SU-DHL-6 (cell line): Measurements from ENCODE around the gene PLAGL2.

ENCODE experiments used
- EZH2phosphoT487 ChIP-seq: fragments of 200-600 bp; sonication (generic), shearing (Covaris generic); conservative IDR thresholded peaks from 2 replicates; pipeline ENCODE4 v1.6.1; 2018; ENCODE audit warnings: mild to moderate bottlenecking, antibody characterized with exemption, low read length, moderate library complexity, mixed read lengths
- TF ChIP-seq, protein P1 (sequence below): fragments of 200-600 bp; sonication (generic); IDR thresholded peaks from one replicate; pipeline ENCODE4 v1.5.1; 2017; ENCODE audit warnings: antibody characterized with exemption, mild to moderate bottlenecking, low read length, moderate library complexity; ENCODE audit not compliant: insufficient read depth, poor library complexity, severe bottlenecking

- no peak for TF ChIP-seq EZH2phosphoT487
- TF ChIP-seq, protein P1, sequence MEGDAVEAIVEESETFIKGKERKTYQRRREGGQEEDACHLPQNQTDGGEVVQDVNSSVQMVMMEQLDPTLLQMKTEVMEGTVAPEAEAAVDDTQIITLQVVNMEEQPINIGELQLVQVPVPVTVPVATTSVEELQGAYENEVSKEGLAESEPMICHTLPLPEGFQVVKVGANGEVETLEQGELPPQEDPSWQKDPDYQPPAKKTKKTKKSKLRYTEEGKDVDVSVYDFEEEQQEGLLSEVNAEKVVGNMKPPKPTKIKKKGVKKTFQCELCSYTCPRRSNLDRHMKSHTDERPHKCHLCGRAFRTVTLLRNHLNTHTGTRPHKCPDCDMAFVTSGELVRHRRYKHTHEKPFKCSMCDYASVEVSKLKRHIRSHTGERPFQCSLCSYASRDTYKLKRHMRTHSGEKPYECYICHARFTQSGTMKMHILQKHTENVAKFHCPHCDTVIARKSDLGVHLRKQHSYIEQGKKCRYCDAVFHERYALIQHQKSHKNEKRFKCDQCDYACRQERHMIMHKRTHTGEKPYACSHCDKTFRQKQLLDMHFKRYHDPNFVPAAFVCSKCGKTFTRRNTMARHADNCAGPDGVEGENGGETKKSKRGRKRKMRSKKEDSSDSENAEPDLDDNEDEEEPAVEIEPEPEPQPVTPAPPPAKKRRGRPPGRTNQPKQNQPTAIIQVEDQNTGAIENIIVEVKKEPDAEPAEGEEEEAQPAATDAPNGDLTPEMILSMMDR: no peak
These were observed 57.9 kb downstream of the PLAGL2 start for GRCh38 chr20:32149566-32150170.
